Body of pancreas (tissue), 4 donors: Measurements from ENCODE around the gene DNMT3A. TPM values are rescaled to one million over a fixed set of nuclear protein-coding genes. Genes with fewer than 3 reads are reported as not detected.
A peak's percentile ranks its signal among the peaks of the same experiment; 100 is the strongest.

Source experiments
- ATAC-seq: fragments of 150-250 bp; one replicate; pipeline ENCODE4 v1.9.1; 2016
- DNase-seq, 4 donors: peaks; one replicate each; pipeline ENCODE4 v3.0.0-alpha.2; 2019
- H3K27ac ChIP-seq, 4 donors: fragments of 200-600 bp; sonication (generic); 1 replicate in 3 of 4; 2 replicates in 1 of 4; pipeline versions ENCODE4 v1.5.1 to v1.6.1; 2016 to 2019; ENCODE audit warnings: mild to moderate bottlenecking in 1 of 4, mixed read lengths in 1 of 4, moderate library complexity in 1 of 4
- H3K27me3 ChIP-seq, 2 donors: fragments of 200-600 bp; sonication (generic); one replicate each; pipeline ENCODE4 v1.6.0; 2016; ENCODE audit warnings: mild to moderate bottlenecking in 1 of 2
- H3K36me3 ChIP-seq, 2 donors: fragments of 200-600 bp; sonication (generic); replicated peaks in 1 of 2; 2 replicates each; pipeline ENCODE4 v1.5.1; 2016; ENCODE audit warnings: low read depth in 2 of 2; ENCODE audit not compliant: insufficient read depth in 1 of 2
- H3K4me1 ChIP-seq: fragments of 200-600 bp; sonication (generic); one replicate; pipeline ENCODE4 v1.6.0; 2016
- H3K4me3 ChIP-seq, 2 donors: fragments of 200-600 bp; sonication (generic); 1 replicate in 1 of 2; 2 replicates in 1 of 2; pipeline ENCODE4 v1.5.1; 2016 to 2019
- H3K9me3 ChIP-seq, 3 donors: fragments of 200-600 bp; sonication (generic); 1 replicate in 2 of 3; 2 replicates in 1 of 3; pipeline ENCODE4 v1.5.1; 2016
- POLR2A ChIP-seq, 3 donors: fragments of 450-650 bp; IDR thresholded peaks; one replicate each; pipeline ENCODE4 v1.6.1; 2016; ENCODE audit warnings: antibody characterized with exemption in 3 of 3, mild to moderate bottlenecking in 2 of 3
- WGBS, 2 donors: methylation state at CpG; one replicate each; pipeline ENCODE4 v1.1.5; 2017; 5-methylcytosine and 5-hydroxymethylcytosine counted together
- intact Hi-C: fragments of 100-400 bp; cut with DNase I; formaldehyde crosslinking; loops from one replicate; pipeline ENCODE4 v1.15.1; 2023
- total RNA-seq, 2 donors: library from RNA; depleted of rRNA; stranded (reverse); fragments of >200 nt; gene quantifications; one replicate each; pipeline ENCODE4 v1.1.0, GENCODE V29; 2016
- TF ChIP-seq, protein P1 (sequence below), 7 experiments: fragments of 450-650 bp in 4 of 7; fragments of 200-600 bp in 3 of 7; sonication (generic) in 3 of 7; IDR thresholded peaks; one replicate each; pipeline ENCODE4 v1.5.1; 2016 to 2019; ENCODE audit warnings: antibody characterized with exemption in 7 of 7

The DNMT3A gene
- total RNA-seq, 2 donors from 2014 or later = 18.7 to 27.4 TPM

DNA sequence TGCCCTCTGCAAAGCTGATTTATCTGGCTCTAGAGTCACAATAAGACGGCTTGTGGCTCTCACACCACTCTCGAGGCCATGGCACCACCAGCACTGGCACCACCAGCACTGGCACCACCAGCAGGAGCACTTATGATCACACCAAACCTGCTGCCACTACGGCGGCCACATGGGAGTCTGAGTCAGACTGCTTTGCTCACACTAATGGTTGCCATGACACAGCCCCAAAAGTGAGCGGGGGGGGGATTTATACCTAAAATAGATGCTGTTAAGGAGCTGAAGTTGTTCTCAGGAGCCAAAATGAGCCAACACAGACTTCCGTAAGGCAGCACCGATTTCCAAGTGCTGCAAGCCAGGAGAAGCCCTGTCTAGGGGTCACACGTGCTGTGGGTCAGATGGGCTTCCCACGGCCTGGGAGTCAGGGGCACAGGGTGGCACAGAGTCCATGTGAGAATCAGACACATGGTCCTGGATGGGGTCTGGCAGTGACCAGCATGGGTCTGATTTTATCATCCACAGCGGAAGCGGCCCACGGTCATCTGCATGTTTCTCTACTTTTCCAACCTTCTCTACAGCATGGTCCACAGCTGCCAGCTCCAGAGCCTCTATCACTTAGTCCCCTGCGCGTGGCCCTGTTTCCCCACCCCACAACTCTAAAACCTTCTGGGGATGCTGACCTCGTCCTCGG, 16.7 kb downstream of the DNMT3A start:
- Histone ChIP-seq H3K27me3 (no peaks in the 10 kb centered on the region), H3K9me3 (no peaks in the 10 kb centered on the region), H3K36me3 (no peaks in the 10 kb centered on the region), H3K4me3 (no peak overlapping the region), H3K4me1 (peaks cover 18% of the 10 kb centered on the region), H3K27ac (no peak overlapping the region)
- TF ChIP-seq, protein P1, sequence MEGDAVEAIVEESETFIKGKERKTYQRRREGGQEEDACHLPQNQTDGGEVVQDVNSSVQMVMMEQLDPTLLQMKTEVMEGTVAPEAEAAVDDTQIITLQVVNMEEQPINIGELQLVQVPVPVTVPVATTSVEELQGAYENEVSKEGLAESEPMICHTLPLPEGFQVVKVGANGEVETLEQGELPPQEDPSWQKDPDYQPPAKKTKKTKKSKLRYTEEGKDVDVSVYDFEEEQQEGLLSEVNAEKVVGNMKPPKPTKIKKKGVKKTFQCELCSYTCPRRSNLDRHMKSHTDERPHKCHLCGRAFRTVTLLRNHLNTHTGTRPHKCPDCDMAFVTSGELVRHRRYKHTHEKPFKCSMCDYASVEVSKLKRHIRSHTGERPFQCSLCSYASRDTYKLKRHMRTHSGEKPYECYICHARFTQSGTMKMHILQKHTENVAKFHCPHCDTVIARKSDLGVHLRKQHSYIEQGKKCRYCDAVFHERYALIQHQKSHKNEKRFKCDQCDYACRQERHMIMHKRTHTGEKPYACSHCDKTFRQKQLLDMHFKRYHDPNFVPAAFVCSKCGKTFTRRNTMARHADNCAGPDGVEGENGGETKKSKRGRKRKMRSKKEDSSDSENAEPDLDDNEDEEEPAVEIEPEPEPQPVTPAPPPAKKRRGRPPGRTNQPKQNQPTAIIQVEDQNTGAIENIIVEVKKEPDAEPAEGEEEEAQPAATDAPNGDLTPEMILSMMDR (IDR thresholded peaks at IDR 0.05) = no peak
- no peak for TF ChIP-seq POLR2A (IDR thresholded peaks at IDR 0.05)
- DNase-seq (peak in 1 of 4 donors; percentile 27), ATAC-seq (no peak)
- intact Hi-C loops = no loop called here
- WGBS, 2 donors = 81 to 94% methylated on average over 9 to 16 of the region's 16 CpGs

DNA sequence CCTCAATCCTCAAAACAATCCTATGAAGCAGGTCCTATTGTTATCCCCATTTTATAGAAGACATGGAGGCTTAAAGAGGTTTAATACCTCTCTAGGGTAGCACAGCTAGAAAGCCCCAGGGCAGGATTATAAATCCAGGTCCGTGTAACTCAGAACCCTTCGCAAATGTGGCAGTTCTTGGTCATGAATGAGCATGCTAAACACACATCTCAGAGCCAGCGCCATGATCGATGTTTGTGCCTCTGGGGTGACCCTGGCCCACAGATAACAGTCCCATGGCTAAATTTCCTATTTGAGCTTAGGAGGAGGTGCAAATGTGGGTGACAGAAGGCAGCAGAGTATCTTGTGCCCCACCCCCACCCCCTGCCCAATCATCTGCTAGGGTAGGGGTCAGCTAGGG, 17.5 kb downstream of the DNMT3A start:
- TF ChIP-seq, protein P1 (IDR thresholded peaks at IDR 0.05) = no peak
- TF ChIP-seq POLR2A (IDR thresholded peaks at IDR 0.05) = no peak
- H3K4me3 ChIP-seq = no peak overlapping the region
- no peak for DNase-seq
- peaks cover 18% of the 10 kb centered on the region for H3K4me1 ChIP-seq
- H3K27ac ChIP-seq = no peak overlapping the region
- intact Hi-C loops = no loop called here
- H3K36me3 ChIP-seq = no peaks in the 10 kb centered on the region
- H3K27me3 ChIP-seq = no peaks in the 10 kb centered on the region
- ATAC-seq = no peak
- 42 to 44% methylated on average over 4 of the region's 4 CpGs for WGBS, 2 donors
- no peaks in the 10 kb centered on the region for H3K9me3 ChIP-seq

DNA sequence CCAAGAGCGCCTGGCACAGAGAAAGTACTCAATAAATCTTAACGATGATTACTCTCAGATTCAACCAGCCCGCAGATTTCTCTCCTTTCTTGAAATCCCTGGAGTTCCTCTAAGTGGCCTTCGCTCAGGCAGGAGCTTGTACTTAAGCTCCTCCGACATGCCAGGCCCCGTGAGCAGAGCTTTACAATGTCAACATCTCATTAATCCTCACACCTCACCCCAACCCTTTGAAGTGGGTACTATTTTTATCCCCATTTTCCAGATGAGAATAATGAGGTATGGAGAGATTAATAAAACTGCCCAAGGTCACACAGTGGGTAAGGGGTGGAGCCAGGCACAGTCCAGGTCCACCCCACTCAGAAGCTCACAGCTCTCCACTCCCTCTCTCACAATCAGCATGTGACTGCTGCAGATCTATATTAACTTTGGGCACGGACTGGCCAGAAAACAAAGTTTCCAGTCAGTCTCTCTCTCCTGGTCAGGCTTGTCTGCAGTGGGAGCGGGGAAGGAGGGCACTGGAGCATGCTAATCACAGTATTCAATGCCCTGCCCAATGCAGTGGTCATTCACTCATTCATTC, 18.0 kb downstream of the DNMT3A start:
- Histone ChIP-seq H3K9me3 (no peaks in the 10 kb centered on the region), H3K27me3 (no peaks in the 10 kb centered on the region), H3K4me1 (peaks cover 18% of the 10 kb centered on the region), H3K27ac (no peak overlapping the region), H3K36me3 (no peaks in the 10 kb centered on the region), H3K4me3 (no peak overlapping the region)
- TF ChIP-seq POLR2A (IDR thresholded peaks at IDR 0.05) = no peak
- TF ChIP-seq, protein P1 (IDR thresholded peaks at IDR 0.05) = no peak
- ATAC-seq = no peak
- no peak for DNase-seq
- intact Hi-C loops = no loop called here
- 60 to 61% methylated on average over 8 of the region's 8 CpGs for WGBS, 2 donors

DNA sequence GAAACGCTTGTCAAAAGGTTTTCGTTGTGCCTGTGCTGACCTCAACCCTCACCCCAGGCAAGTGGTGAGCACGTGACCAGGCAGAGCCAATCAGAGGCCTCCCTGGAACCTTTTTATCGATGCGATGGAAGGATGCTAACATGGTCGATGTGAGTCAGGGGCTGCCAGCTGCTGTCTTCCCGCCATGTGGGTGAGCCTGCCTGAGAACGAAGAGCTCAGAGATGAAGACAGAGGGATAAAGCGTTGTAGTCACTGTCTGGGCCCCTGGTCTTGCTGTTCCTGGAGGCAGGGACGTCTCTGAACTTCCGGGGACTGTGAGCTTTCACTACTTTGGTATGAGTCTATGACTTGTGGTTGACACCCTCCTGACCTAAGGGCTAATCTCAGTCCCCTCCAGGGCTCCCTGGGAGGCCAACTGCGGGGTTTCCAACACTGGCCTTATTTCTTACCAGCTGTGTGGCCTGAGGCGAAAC, 18.6 kb downstream of the DNMT3A start:
- Histone ChIP-seq H3K4me3 (no peak overlapping the region), H3K9me3 (no peaks in the 10 kb centered on the region), H3K36me3 (no peaks in the 10 kb centered on the region), H3K27ac (no peak overlapping the region), H3K4me1 (peaks cover 18% of the 10 kb centered on the region), H3K27me3 (no peaks in the 10 kb centered on the region)
- DNase-seq (no peak), ATAC-seq (no peak)
- 64 to 73% methylated on average over 10 to 12 of the region's 13 CpGs for WGBS, 2 donors
- TF ChIP-seq, protein P1 (IDR thresholded peaks at IDR 0.05) = no peak
- no peak for TF ChIP-seq POLR2A (IDR thresholded peaks at IDR 0.05)
- intact Hi-C loops = no loop called here
